ENCODE results near the gene RASSF4. TPM values are rescaled to one million over a fixed set of nuclear protein-coding genes. Genes with fewer than 3 reads are reported as not detected.

RASSF4 gene
- total RNA-seq, 1 donor from 2014 or later, result 83.0 TPM

- FAIRE-seq, result no peak
- H3K4me3 Mint-ChIP-seq (ENCODE audit: unreplicated experiment), result no peak overlapping the region
- Histone ChIP-seq H3K27me3 (ENCODE audit: insufficient read depth, low read length) (no peaks in the 10 kb centered on the region), H3K36me3 (ENCODE audit: insufficient read depth, low read length) (no peaks in the 10 kb centered on the region), H3K79me2 (ENCODE audit: insufficient read depth, low read length) (no peaks in the 10 kb centered on the region), H3K27ac (ENCODE audit: low read depth, low read length) (no peak overlapping the region), H3K4me1 (ENCODE audit: insufficient read depth, low read length) (no peaks in the 10 kb centered on the region), H4K20me1 (ENCODE audit: insufficient read depth, low read length) (no peaks in the 10 kb centered on the region), H3K9me3 (ENCODE audit: insufficient read depth, low read depth, low read length) (no peaks in the 10 kb centered on the region), H3K4me2 (ENCODE audit: low read length) (no peak overlapping the region), H2AFZ (ENCODE audit: low read depth, low read length) (no peak overlapping the region), H3K4me3 (ENCODE audit: insufficient read depth, low read depth, low read length) (no peak overlapping the region), H3K9ac (ENCODE audit: low read length) (no peak overlapping the region)
- no peaks in the 10 kb centered on the region for H3K36me3 Mint-ChIP-seq (ENCODE audit: low read depth, unreplicated experiment)
- TF ChIP-seq EZH2 (IDR thresholded peaks at IDR 0.05; ENCODE audit: insufficient read depth, low read length) (no peak), CTCF (IDR thresholded peaks at IDR 0.05; ENCODE audit: insufficient read depth, low read depth, low read length) (no peak)
- no peak overlapping the region for H3K27ac Mint-ChIP-seq (ENCODE audit: unreplicated experiment)
- H3K27me3 Mint-ChIP-seq (ENCODE audit: low read depth, unreplicated experiment), result no peaks in the 10 kb centered on the region
- peaks cover 3% of the 10 kb centered on the region for H3K4me1 Mint-ChIP-seq (ENCODE audit: low read depth, unreplicated experiment)
- peaks cover 2% of the 10 kb centered on the region for H3K9me3 Mint-ChIP-seq (ENCODE audit: unreplicated experiment)
- DNase-seq (ENCODE audit: low read depth), result no peak
Measured at GRCh38 chr10:45023426-45023825, 63.8 kb downstream of the RASSF4 start.

DNA sequence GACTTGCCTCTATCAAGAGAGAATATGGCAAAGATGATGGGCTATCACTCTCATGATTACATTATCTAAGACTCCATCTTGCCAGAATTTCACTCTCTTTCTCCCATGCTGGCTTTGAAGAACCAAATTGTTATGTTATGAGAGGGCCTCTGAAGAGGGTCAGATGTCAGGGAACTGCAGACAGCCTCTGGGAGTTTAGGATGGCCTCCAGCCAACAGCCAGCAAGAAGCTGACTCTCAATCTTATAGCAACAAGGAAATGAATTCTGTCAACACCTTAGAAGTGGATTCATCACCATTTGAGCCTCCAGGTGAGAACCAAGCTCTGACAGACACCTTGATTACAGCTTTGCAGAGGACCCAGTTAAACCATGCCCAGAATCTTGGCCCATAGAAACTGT, 74.7 kb downstream of the RASSF4 start:
- peaks cover 3% of the 10 kb centered on the region for H3K27me3 Mint-ChIP-seq (ENCODE audit: low read depth, unreplicated experiment)
- TF ChIP-seq CTCF (IDR thresholded peaks at IDR 0.05; ENCODE audit: insufficient read depth, low read depth, low read length), result no peak
- TF ChIP-seq EZH2 (IDR thresholded peaks at IDR 0.05; ENCODE audit: insufficient read depth, low read length), result no peak

GRCh38 chr10:45035673-45036072, 76.1 kb downstream of the RASSF4 start:
- Histone ChIP-seq H3K9me3 (ENCODE audit: insufficient read depth, low read depth, low read length) (no peaks in the 10 kb centered on the region), H3K9ac (ENCODE audit: low read length) (no peak overlapping the region), H2AFZ (ENCODE audit: low read depth, low read length) (no peak overlapping the region), H3K4me3 (ENCODE audit: insufficient read depth, low read depth, low read length) (no peak overlapping the region), H3K4me2 (ENCODE audit: low read length) (no peak overlapping the region), H3K27ac (ENCODE audit: low read depth, low read length) (no peak overlapping the region), H3K4me1 (ENCODE audit: insufficient read depth, low read length) (no peaks in the 10 kb centered on the region), H3K27me3 (ENCODE audit: insufficient read depth, low read length) (peaks cover 3% of the 10 kb centered on the region), H3K36me3 (ENCODE audit: insufficient read depth, low read length) (no peaks in the 10 kb centered on the region), H4K20me1 (ENCODE audit: insufficient read depth, low read length) (no peaks in the 10 kb centered on the region), H3K79me2 (ENCODE audit: insufficient read depth, low read length) (no peaks in the 10 kb centered on the region)
- Mint-ChIP-seq H3K27ac (ENCODE audit: unreplicated experiment) (no peak overlapping the region), H3K4me3 (ENCODE audit: unreplicated experiment) (no peak overlapping the region), H3K36me3 (ENCODE audit: low read depth, unreplicated experiment) (no peaks in the 10 kb centered on the region), H3K4me1 (ENCODE audit: low read depth, unreplicated experiment) (peaks cover 2% of the 10 kb centered on the region), H3K9me3 (ENCODE audit: unreplicated experiment) (peaks cover 6% of the 10 kb centered on the region), H3K27me3 (ENCODE audit: low read depth, unreplicated experiment) (peaks cover 3% of the 10 kb centered on the region)
- no peak for FAIRE-seq
- no peak for DNase-seq (ENCODE audit: low read depth)
- TF ChIP-seq CTCF (IDR thresholded peaks at IDR 0.05; ENCODE audit: insufficient read depth, low read depth, low read length) (no peak), EZH2 (IDR thresholded peaks at IDR 0.05; ENCODE audit: insufficient read depth, low read length) (no peak)

More for the DNA sequence above, 74.7 kb downstream of the RASSF4 start:
- DNase-seq (ENCODE audit: low read depth) (no peak), FAIRE-seq (no peak)
- H3K79me2 ChIP-seq (ENCODE audit: insufficient read depth, low read length), result no peaks in the 10 kb centered on the region
- H3K4me3 ChIP-seq (ENCODE audit: insufficient read depth, low read depth, low read length), result no peak overlapping the region
- H3K9ac ChIP-seq (ENCODE audit: low read length), result no peak overlapping the region
- H3K4me1 ChIP-seq (ENCODE audit: insufficient read depth, low read length), result no peaks in the 10 kb centered on the region
- no peaks in the 10 kb centered on the region for H3K9me3 ChIP-seq (ENCODE audit: insufficient read depth, low read depth, low read length)
- no peaks in the 10 kb centered on the region for H3K36me3 Mint-ChIP-seq (ENCODE audit: low read depth, unreplicated experiment)
- no peaks in the 10 kb centered on the region for H4K20me1 ChIP-seq (ENCODE audit: insufficient read depth, low read length)
- H3K27ac Mint-ChIP-seq (ENCODE audit: unreplicated experiment), result no peak overlapping the region
- no peak overlapping the region for H2AFZ ChIP-seq (ENCODE audit: low read depth, low read length)
- no peak overlapping the region for H3K4me3 Mint-ChIP-seq (ENCODE audit: unreplicated experiment)
- H3K4me1 Mint-ChIP-seq (ENCODE audit: low read depth, unreplicated experiment), result no peaks in the 10 kb centered on the region
- H3K27ac ChIP-seq (ENCODE audit: low read depth, low read length), result no peak overlapping the region
- H3K9me3 Mint-ChIP-seq (ENCODE audit: unreplicated experiment), result peaks cover 6% of the 10 kb centered on the region
- H3K27me3 ChIP-seq (ENCODE audit: insufficient read depth, low read length), result peaks cover 3% of the 10 kb centered on the region
- no peaks in the 10 kb centered on the region for H3K36me3 ChIP-seq (ENCODE audit: insufficient read depth, low read length)
- no peak overlapping the region for H3K4me2 ChIP-seq (ENCODE audit: low read length)

Measured in astrocyte (in vitro differentiated cells and primary cell).